H1 (cell line): ENCODE results near the gene KIAA0930. TPM values are rescaled to one million over a fixed set of nuclear protein-coding genes. Genes with fewer than 3 reads are reported as not detected.

ENCODE experiments used
- ASH2L ChIP-seq: fragments of 200-600, 300-600 bp; sonication (generic); IDR thresholded peaks from one replicate; pipeline ENCODE4 v1.7.1; 2017; ENCODE audit warnings: low read length
- CBX8 ChIP-seq: fragments of 300-800, 300-1000 bp; sonication (generic); IDR thresholded peaks from 2 replicates; pipeline ENCODE4 v1.7.1; 2016; ENCODE audit warnings: low read depth, low read length, borderline replicate concordance
- EZH2 ChIP-seq: fragments of 200-600 bp; sonication (generic); IDR thresholded peaks from 2 replicates; pipeline ENCODE4 v1.7.1; 2012; ENCODE audit warnings: low read depth, mild to moderate bottlenecking, moderate library complexity, low read length, inconsistent platforms; ENCODE audit not compliant: severe bottlenecking
- TEAD4 ChIP-seq: IDR thresholded peaks from 2 replicates; pipeline ENCODE4 v1.6.1; 2012; ENCODE audit warnings: low read depth, low read length, inconsistent platforms, mixed read lengths
- polyA plus RNA-seq, 7 experiments: library from polyadenylated mRNA; depleted of rRNA in 3 of 7; stranded (reverse) in 5 of 7; unstranded in 2 of 7; fragments of >200 nt in 5 of 7; fragments of 200-250 nt in 2 of 7; gene quantifications; 1 replicate in 5 of 7; 2 replicates in 1 of 7; 4 replicates in 1 of 7; pipeline versions ENCODE4 v1.2.1 to v1.2.3, GENCODE V29; 2011 to 2013; ENCODE audit warnings: missing spikeins in 2 of 7, mixed read lengths in 2 of 7
- total RNA-seq: library from RNA; stranded (reverse); fragmentation: NEBNext Ultra II Directional; extraction: Animal tissue kit (Norgen Biotek cat#: 25700); gene quantifications from 2 replicates; pipeline ENCODE4 v1.2.1, GENCODE V29; 2021
- TF ChIP-seq, protein P1 (sequence below): fragments of 300-600 bp; sonication (generic); IDR thresholded peaks from 2 replicates; pipeline ENCODE4 v1.7.1; 2012; ENCODE audit warnings: low read length, moderate library complexity, mild to moderate bottlenecking, inconsistent platforms; ENCODE audit not compliant: insufficient replicate concordance
- TF ChIP-seq, protein P2 (sequence below), 3 experiments: IDR thresholded peaks; 1 replicate in 2 of 3; 2 replicates in 1 of 3; pipeline versions ENCODE4 v1.5.1 to v1.6.1; 2011; ENCODE audit warnings: low read length in 3 of 3, mild to moderate bottlenecking in 3 of 3, inconsistent platforms in 2 of 3, low read depth in 1 of 3, moderate library complexity in 1 of 3; ENCODE audit not compliant: insufficient read depth in 1 of 3; ENCODE audit errors: control extremely low read depth in 1 of 3

The KIAA0930 gene
- total and polyA plus RNA-seq, 2 of the 8 experiments (the other 6 are each of a cell fraction or from before 2014, with no cell fraction given), result 61.9 to 66.1 TPM

DNA sequence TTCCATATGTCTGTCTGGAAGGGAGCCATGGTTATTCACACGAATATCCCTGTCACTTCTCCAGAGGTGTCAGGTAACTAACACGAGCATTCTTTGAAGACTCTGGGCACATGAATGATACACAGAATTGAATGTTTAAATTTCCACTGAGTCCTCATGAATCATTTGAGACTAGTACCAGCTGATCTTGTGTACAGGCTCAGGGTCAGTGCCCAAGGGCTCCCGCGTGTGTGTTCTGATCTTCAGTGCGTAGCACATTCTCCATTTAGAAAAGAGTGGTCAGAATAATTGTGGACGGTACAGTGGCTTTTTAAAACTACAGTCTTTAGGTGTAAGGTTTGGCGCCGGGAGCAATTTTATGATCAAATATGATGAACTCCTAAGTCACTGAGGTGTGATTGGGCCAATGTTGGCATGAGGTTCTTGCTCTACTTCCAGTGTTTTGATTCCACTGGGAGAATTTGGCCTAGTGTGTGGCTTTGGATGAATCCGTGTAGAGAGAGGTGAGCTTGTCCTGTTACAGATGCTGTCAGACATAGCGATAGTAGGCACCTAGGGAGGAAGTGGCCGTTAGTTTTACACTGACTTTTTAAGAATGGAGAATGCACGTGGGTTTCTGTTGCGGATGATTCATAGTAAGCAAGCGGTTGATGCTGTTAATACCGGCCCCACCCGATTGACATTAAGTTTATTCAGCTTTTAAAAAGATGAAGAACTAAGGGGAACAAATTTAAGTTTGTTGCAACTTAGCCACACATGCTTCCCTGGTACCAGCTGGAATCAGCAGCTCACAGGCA, 54.8 kb downstream of the KIAA0930 start (continued):
- TF ChIP-seq, protein P1, sequence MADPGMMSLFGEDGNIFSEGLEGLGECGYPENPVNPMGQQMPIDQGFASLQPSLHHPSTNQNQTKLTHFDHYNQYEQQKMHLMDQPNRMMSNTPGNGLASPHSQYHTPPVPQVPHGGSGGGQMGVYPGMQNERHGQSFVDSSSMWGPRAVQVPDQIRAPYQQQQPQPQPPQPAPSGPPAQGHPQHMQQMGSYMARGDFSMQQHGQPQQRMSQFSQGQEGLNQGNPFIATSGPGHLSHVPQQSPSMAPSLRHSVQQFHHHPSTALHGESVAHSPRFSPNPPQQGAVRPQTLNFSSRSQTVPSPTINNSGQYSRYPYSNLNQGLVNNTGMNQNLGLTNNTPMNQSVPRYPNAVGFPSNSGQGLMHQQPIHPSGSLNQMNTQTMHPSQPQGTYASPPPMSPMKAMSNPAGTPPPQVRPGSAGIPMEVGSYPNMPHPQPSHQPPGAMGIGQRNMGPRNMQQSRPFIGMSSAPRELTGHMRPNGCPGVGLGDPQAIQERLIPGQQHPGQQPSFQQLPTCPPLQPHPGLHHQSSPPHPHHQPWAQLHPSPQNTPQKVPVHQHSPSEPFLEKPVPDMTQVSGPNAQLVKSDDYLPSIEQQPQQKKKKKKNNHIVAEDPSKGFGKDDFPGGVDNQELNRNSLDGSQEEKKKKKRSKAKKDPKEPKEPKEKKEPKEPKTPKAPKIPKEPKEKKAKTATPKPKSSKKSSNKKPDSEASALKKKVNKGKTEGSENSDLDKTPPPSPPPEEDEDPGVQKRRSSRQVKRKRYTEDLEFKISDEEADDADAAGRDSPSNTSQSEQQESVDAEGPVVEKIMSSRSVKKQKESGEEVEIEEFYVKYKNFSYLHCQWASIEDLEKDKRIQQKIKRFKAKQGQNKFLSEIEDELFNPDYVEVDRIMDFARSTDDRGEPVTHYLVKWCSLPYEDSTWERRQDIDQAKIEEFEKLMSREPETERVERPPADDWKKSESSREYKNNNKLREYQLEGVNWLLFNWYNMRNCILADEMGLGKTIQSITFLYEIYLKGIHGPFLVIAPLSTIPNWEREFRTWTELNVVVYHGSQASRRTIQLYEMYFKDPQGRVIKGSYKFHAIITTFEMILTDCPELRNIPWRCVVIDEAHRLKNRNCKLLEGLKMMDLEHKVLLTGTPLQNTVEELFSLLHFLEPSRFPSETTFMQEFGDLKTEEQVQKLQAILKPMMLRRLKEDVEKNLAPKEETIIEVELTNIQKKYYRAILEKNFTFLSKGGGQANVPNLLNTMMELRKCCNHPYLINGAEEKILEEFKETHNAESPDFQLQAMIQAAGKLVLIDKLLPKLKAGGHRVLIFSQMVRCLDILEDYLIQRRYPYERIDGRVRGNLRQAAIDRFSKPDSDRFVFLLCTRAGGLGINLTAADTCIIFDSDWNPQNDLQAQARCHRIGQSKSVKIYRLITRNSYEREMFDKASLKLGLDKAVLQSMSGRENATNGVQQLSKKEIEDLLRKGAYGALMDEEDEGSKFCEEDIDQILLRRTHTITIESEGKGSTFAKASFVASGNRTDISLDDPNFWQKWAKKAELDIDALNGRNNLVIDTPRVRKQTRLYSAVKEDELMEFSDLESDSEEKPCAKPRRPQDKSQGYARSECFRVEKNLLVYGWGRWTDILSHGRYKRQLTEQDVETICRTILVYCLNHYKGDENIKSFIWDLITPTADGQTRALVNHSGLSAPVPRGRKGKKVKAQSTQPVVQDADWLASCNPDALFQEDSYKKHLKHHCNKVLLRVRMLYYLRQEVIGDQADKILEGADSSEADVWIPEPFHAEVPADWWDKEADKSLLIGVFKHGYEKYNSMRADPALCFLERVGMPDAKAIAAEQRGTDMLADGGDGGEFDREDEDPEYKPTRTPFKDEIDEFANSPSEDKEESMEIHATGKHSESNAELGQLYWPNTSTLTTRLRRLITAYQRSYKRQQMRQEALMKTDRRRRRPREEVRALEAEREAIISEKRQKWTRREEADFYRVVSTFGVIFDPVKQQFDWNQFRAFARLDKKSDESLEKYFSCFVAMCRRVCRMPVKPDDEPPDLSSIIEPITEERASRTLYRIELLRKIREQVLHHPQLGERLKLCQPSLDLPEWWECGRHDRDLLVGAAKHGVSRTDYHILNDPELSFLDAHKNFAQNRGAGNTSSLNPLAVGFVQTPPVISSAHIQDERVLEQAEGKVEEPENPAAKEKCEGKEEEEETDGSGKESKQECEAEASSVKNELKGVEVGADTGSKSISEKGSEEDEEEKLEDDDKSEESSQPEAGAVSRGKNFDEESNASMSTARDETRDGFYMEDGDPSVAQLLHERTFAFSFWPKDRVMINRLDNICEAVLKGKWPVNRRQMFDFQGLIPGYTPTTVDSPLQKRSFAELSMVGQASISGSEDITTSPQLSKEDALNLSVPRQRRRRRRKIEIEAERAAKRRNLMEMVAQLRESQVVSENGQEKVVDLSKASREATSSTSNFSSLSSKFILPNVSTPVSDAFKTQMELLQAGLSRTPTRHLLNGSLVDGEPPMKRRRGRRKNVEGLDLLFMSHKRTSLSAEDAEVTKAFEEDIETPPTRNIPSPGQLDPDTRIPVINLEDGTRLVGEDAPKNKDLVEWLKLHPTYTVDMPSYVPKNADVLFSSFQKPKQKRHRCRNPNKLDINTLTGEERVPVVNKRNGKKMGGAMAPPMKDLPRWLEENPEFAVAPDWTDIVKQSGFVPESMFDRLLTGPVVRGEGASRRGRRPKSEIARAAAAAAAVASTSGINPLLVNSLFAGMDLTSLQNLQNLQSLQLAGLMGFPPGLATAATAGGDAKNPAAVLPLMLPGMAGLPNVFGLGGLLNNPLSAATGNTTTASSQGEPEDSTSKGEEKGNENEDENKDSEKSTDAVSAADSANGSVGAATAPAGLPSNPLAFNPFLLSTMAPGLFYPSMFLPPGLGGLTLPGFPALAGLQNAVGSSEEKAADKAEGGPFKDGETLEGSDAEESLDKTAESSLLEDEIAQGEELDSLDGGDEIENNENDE, result no peak
- TF ChIP-seq CBX8 (no peak), EZH2 (no peak), TEAD4 (no peak), ASH2L (no peak)
- TF ChIP-seq, protein P2, sequence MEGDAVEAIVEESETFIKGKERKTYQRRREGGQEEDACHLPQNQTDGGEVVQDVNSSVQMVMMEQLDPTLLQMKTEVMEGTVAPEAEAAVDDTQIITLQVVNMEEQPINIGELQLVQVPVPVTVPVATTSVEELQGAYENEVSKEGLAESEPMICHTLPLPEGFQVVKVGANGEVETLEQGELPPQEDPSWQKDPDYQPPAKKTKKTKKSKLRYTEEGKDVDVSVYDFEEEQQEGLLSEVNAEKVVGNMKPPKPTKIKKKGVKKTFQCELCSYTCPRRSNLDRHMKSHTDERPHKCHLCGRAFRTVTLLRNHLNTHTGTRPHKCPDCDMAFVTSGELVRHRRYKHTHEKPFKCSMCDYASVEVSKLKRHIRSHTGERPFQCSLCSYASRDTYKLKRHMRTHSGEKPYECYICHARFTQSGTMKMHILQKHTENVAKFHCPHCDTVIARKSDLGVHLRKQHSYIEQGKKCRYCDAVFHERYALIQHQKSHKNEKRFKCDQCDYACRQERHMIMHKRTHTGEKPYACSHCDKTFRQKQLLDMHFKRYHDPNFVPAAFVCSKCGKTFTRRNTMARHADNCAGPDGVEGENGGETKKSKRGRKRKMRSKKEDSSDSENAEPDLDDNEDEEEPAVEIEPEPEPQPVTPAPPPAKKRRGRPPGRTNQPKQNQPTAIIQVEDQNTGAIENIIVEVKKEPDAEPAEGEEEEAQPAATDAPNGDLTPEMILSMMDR (IDR thresholded peaks at IDR 0.05; ENCODE audit: control extremely low read depth in 1 of 3, insufficient read depth in 1 of 3, low read depth in 1 of 3, low read length in 3 of 3), result no peak
